ENCODE data around the gene UGT1A4.

UGT1A4 gene

GRCh38 chr2:233743464-233744259 is 25.1 kb downstream of the UGT1A4 start:
- TF ChIP-seq FOXP2 (optimal IDR thresholded peaks at IDR 0.05; ENCODE audit: borderline replicate concordance, extremely low read depth, extremely low read length, insufficient read depth) (no peak), SIN3A (IDR thresholded peaks at IDR 0.05; ENCODE audit: borderline replicate concordance, insufficient read depth, low read length) (no peak), POLR2AphosphoS5 (IDR thresholded peaks at IDR 0.05; ENCODE audit: low read depth, low read length) (no peak), TAF1 (IDR thresholded peaks at IDR 0.05; ENCODE audit: borderline replicate concordance, insufficient read depth, low read length) (no peak)
- TF ChIP-seq, protein P1, sequence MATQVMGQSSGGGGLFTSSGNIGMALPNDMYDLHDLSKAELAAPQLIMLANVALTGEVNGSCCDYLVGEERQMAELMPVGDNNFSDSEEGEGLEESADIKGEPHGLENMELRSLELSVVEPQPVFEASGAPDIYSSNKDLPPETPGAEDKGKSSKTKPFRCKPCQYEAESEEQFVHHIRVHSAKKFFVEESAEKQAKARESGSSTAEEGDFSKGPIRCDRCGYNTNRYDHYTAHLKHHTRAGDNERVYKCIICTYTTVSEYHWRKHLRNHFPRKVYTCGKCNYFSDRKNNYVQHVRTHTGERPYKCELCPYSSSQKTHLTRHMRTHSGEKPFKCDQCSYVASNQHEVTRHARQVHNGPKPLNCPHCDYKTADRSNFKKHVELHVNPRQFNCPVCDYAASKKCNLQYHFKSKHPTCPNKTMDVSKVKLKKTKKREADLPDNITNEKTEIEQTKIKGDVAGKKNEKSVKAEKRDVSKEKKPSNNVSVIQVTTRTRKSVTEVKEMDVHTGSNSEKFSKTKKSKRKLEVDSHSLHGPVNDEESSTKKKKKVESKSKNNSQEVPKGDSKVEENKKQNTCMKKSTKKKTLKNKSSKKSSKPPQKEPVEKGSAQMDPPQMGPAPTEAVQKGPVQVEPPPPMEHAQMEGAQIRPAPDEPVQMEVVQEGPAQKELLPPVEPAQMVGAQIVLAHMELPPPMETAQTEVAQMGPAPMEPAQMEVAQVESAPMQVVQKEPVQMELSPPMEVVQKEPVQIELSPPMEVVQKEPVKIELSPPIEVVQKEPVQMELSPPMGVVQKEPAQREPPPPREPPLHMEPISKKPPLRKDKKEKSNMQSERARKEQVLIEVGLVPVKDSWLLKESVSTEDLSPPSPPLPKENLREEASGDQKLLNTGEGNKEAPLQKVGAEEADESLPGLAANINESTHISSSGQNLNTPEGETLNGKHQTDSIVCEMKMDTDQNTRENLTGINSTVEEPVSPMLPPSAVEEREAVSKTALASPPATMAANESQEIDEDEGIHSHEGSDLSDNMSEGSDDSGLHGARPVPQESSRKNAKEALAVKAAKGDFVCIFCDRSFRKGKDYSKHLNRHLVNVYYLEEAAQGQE (IDR thresholded peaks at IDR 0.05; ENCODE audit: insufficient read depth in 1 of 2, low read depth in 2 of 2, low read length in 2 of 2) = no peak

DNA sequence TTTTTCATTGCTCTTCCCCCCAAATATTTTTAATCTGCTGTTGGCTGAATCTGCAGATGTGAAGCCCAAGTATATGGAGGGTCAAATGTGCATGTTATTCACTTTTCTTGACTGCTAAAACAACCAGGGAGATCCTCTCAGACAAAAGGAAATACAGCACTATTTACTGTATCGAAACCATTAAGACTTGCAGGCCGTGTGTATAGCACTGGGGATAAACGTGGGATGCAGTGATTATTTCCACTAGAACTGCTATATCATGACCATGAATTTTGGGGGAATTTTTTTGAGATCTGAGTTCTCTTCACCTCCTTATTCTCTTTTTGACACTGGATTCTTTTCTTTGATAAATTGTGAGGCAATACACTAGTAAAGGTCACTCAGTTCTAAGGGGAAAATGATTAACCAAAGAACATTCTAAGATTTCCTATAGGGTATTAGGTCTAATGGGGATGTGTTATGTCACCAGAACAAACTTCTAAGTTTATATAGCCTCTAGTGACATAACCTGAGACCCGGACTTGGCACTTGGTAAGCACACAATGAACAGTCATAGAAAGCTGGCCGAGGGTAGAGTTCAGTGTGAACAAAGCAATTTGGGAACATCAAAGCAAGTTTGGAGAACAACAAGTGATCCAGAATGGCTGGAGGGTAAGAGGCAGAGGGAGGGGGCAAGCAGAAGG is 26.7 kb downstream of the UGT1A4 start:
- TF ChIP-seq TAF1 (IDR thresholded peaks at IDR 0.05; ENCODE audit: borderline replicate concordance, insufficient read depth, low read length) (no peak), POLR2AphosphoS5 (IDR thresholded peaks at IDR 0.05; ENCODE audit: low read depth, low read length) (no peak), SIN3A (IDR thresholded peaks at IDR 0.05; ENCODE audit: borderline replicate concordance, insufficient read depth, low read length) (no peak), FOXP2 (optimal IDR thresholded peaks at IDR 0.05; ENCODE audit: borderline replicate concordance, extremely low read depth, extremely low read length, insufficient read depth) (no peak)
- TF ChIP-seq, protein P1 (IDR thresholded peaks at IDR 0.05; ENCODE audit: insufficient read depth in 1 of 2, low read depth in 2 of 2, low read length in 2 of 2) = no peak

GRCh38 chr2:233746475-233747282 is 28.1 kb downstream of the UGT1A4 start:
- TF ChIP-seq SIN3A (IDR thresholded peaks at IDR 0.05; ENCODE audit: borderline replicate concordance, insufficient read depth, low read length) (no peak), TAF1 (IDR thresholded peaks at IDR 0.05; ENCODE audit: borderline replicate concordance, insufficient read depth, low read length) (no peak), FOXP2 (optimal IDR thresholded peaks at IDR 0.05; ENCODE audit: borderline replicate concordance, extremely low read depth, extremely low read length, insufficient read depth) (no peak)
- TF ChIP-seq, protein P1 (IDR thresholded peaks at IDR 0.05; ENCODE audit: insufficient read depth in 1 of 2, low read depth in 2 of 2, low read length in 2 of 2) = no peak

DNA sequence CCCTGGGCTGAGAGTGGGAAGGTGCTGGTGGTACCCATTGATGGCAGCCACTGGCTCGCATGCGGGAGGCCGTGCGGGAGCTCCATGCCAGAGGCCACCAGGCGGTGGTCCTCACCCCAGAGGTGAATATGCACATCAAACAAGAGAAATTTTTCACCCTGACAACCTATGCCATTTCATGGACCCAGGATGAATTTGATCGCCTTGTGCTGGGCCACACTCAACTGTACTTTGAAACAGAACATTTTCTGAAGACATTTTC is 28.7 kb downstream of the UGT1A4 start:
- TF ChIP-seq POLR2AphosphoS5 (IDR thresholded peaks at IDR 0.05; ENCODE audit: low read depth, low read length) = no peak
- TF ChIP-seq, protein P1 (IDR thresholded peaks at IDR 0.05; ENCODE audit: insufficient read depth in 1 of 2, low read depth in 2 of 2, low read length in 2 of 2) = no peak
- no peak for TF ChIP-seq FOXP2 (optimal IDR thresholded peaks at IDR 0.05; ENCODE audit: borderline replicate concordance, extremely low read depth, extremely low read length, insufficient read depth)
- no peak for TF ChIP-seq SIN3A (IDR thresholded peaks at IDR 0.05; ENCODE audit: borderline replicate concordance, insufficient read depth, low read length)
- no peak for TF ChIP-seq TAF1 (IDR thresholded peaks at IDR 0.05; ENCODE audit: borderline replicate concordance, insufficient read depth, low read length)

Measured in PFSK-1 (cell line).